ENCODE results near the gene ABHD16B. TPM values are rescaled to one million over a fixed set of nuclear protein-coding genes. Genes with fewer than 3 reads are reported as not detected.

ABHD16B gene
- total and polyA plus RNA-seq, 2 donors (not counting 3 experiments of a cell fraction or from before 2014, with no cell fraction given) = not detected

- FAIRE-seq = no peak
- H4K20me1 ChIP-seq (replicated peaks; ENCODE audit: control insufficient read depth, extremely low read depth, insufficient read depth, low read length) = no peaks in the 10 kb centered on the region
- H3K27ac ChIP-seq (ENCODE audit: insufficient read depth, low read depth, low read length) = no peak overlapping the region
- H3K9ac ChIP-seq (replicated peaks; ENCODE audit: extremely low read depth, insufficient read depth, low read length) = peak overlapping the region; percentile 12
- no peaks in the 10 kb centered on the region for H3K9me3 ChIP-seq (replicated peaks; ENCODE audit: control insufficient read depth, insufficient read depth, low read length)
- POLR2A ChIA-PET = no interaction called here
- peaks cover 26% of the 10 kb centered on the region for H3K79me2 ChIP-seq (ENCODE audit: control insufficient read depth, insufficient read depth, low read length)
- no peak for DNase-seq (ENCODE audit: low read depth, low spot score)
- dilution Hi-C loops (cut with MboI; ENCODE audit: extremely low pct_ligation_motif_present, low sequenced_read_pairs) (no loop called here), intact Hi-C loops (cut with micrococcal nuclease) (loop anchor here (5.0 kb wide), 1 partner anchor 36 kb away; no protein-coding TSS in a partner anchor)
- H3K27me3 ChIP-seq (ENCODE audit: control insufficient read depth in 2 of 2, insufficient read depth in 2 of 2, low read length in 2 of 2) = no peaks in the 10 kb centered on the region
- H2AFZ ChIP-seq (ENCODE audit: low read depth, low read length) = no peak overlapping the region
- peaks cover 0 to 4% of the 10 kb centered on the region in 2 experiments for H3K36me3 ChIP-seq (ENCODE audit: control insufficient read depth in 2 of 2, extremely low read depth in 1 of 2, insufficient read depth in 2 of 2, low read length in 2 of 2)
- TF ChIP-seq FOS (IDR thresholded peaks at IDR 0.05; ENCODE audit: borderline replicate concordance, insufficient read depth, low read length) (no peak), GATA2 (IDR thresholded peaks at IDR 0.05; ENCODE audit: insufficient read depth, insufficient read length, low read depth, low read length) (no peak), MYC (IDR thresholded peaks at IDR 0.05; ENCODE audit: low read depth, low read length) (no peak), POLR2A (IDR thresholded peaks at IDR 0.05; ENCODE audit: low read depth, low read length) (no peak), EZH2 (IDR thresholded peaks at IDR 0.05; ENCODE audit: borderline replicate concordance, low read depth, low read length, severe bottlenecking) (no peak), POLR2AphosphoS5 (IDR thresholded peaks at IDR 0.05; ENCODE audit: insufficient read depth, low read depth, low read length) (no peak), MAX (IDR thresholded peaks at IDR 0.05; ENCODE audit: insufficient read depth, insufficient read length) (no peak), JUN (IDR thresholded peaks at IDR 0.05; ENCODE audit: borderline replicate concordance, insufficient read depth, insufficient read length, low read depth) (no peak)
- TF ChIP-seq, protein P1, sequence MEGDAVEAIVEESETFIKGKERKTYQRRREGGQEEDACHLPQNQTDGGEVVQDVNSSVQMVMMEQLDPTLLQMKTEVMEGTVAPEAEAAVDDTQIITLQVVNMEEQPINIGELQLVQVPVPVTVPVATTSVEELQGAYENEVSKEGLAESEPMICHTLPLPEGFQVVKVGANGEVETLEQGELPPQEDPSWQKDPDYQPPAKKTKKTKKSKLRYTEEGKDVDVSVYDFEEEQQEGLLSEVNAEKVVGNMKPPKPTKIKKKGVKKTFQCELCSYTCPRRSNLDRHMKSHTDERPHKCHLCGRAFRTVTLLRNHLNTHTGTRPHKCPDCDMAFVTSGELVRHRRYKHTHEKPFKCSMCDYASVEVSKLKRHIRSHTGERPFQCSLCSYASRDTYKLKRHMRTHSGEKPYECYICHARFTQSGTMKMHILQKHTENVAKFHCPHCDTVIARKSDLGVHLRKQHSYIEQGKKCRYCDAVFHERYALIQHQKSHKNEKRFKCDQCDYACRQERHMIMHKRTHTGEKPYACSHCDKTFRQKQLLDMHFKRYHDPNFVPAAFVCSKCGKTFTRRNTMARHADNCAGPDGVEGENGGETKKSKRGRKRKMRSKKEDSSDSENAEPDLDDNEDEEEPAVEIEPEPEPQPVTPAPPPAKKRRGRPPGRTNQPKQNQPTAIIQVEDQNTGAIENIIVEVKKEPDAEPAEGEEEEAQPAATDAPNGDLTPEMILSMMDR (IDR thresholded peaks at IDR 0.05; ENCODE audit: extremely low read depth in 1 of 2, insufficient read depth in 1 of 2, low read depth in 1 of 2, low read length in 2 of 2) = no peak
- H3K4me3 ChIP-seq (replicated peaks in 1 of 3; ENCODE audit: insufficient read depth in 1 of 3, low read depth in 1 of 3, low read length in 3 of 3) = no peak overlapping the region
- no peaks in the 10 kb centered on the region for H3K9me1 ChIP-seq (replicated peaks; ENCODE audit: control insufficient read depth, extremely low read depth, insufficient read depth, low read length)
- peak overlapping the region; percentile 56 for H3K4me2 ChIP-seq (ENCODE audit: insufficient read depth, low read length)
- CTCF ChIA-PET = interaction anchor here (0.6 to 3.9 kb wide), 16 partner anchors 8 to 325 kb away, joined by 3 to 24 read pairs (median 6); partner anchors contain the start of genes ARFRP1, PTK6 and ZGPAT
- peaks cover 18% of the 10 kb centered on the region for H3K4me1 ChIP-seq (ENCODE audit: control insufficient read depth, extremely low read depth, insufficient read depth, low read length)
- BruUV-seq (replicated peaks) = no TSS peak
These were observed 1.9 kb downstream of the ABHD16B start for GRCh38 chr20:63863021-63863797.

Data from endothelial cell of umbilical vein (primary cell).